GM18498 (cell line): ENCODE measurements around the gene ZNF99.
"Not testable (repeated sequence)": the region's sequence is repeated elsewhere in the genome, so short reads cannot be mapped to it uniquely, and the experiment has no call there.

Experiments used
- ATAC-seq: cut with Tn5 transposase; IDR thresholded peaks from one replicate; pipeline ENCODE4 v1.9.1; 2021; ENCODE audit warnings: mild to moderate bottlenecking, moderate library complexity; ENCODE audit not compliant: unreplicated experiment

Gene ZNF99

GRCh38 chr19:22783651-22784410, at the start of gene ZNF99:
Gene ZNF99 (minus strand): TSS chr19:22784151. CDS start chr19:22784016, 135 bp downstream.
- ATAC-seq = no peak

- ATAC-seq = no peak
These were observed 48.2 kb upstream of the ZNF99 start, which contains the start of gene ZNF723 for GRCh38 chr19:22832031-22832762. Gene ZNF723 (plus strand): TSS chr19:22832291. CDS start chr19:22832380, 89 bp downstream.

- no peak for ATAC-seq
These were observed 47.3 kb upstream of the ZNF99 start for GRCh38 chr19:22831211-22831610.

GRCh38 chr19:22814124-22814523, 30.2 kb upstream of the ZNF99 start:
- no peak for ATAC-seq

GRCh38 chr19:22807061-22807835, 23.3 kb upstream of the ZNF99 start:
- ATAC-seq = no peak

- no peak for ATAC-seq
These were observed 22.5 kb upstream of the ZNF99 start for GRCh38 chr19:22806418-22806817.

- no peak for ATAC-seq
These were observed 13.1 kb upstream of the ZNF99 start for GRCh38 chr19:22797040-22797439.

GRCh38 chr19:22792863-22793262, 8.9 kb upstream of the ZNF99 start:
- not testable (repeated sequence) for ATAC-seq

GRCh38 chr19:22735911-22736645, 47.9 kb downstream of the ZNF99 start:
- no peak for ATAC-seq

GRCh38 chr19:22733691-22734090, 50.3 kb downstream of the ZNF99 start:
- no peak for ATAC-seq

GRCh38 chr19:22728214-22728613, 55.7 kb downstream of the ZNF99 start:
- not testable (repeated sequence) for ATAC-seq

- ATAC-seq = not testable (repeated sequence)
These were observed 62.4 kb downstream of the ZNF99 start for GRCh38 chr19:22721533-22721932.

GRCh38 chr19:22708983-22709382, 75.0 kb downstream of the ZNF99 start:
- ATAC-seq = no peak

GRCh38 chr19:22703096-22703495, 80.9 kb downstream of the ZNF99 start:
- ATAC-seq = not testable (repeated sequence)

- not testable (repeated sequence) for ATAC-seq
These were observed 81.3 kb downstream of the ZNF99 start for GRCh38 chr19:22702661-22703060.
